H9 (cell line): ENCODE results near the gene PGLYRP2. TPM values are rescaled to one million over a fixed set of nuclear protein-coding genes. Genes with fewer than 3 reads are reported as not detected.

Experiments
- DNase-seq: peaks from one replicate; pipeline ENCODE4 v3.0.0-alpha.2; 2017
- H2AFZ ChIP-seq: one replicate; pipeline ENCODE4 v1.6.1; 2013; ENCODE audit warnings: mild to moderate bottlenecking, low read length, control low read depth, moderate library complexity
- H2AK5ac ChIP-seq: 2 replicates; pipeline ENCODE4 v1.6.1; 2013; ENCODE audit warnings: low read length, control low read depth, mixed read lengths; ENCODE audit not compliant: insufficient read length
- H2BK120ac ChIP-seq: one replicate; pipeline ENCODE4 v1.6.1; 2013; ENCODE audit warnings: low read depth, mild to moderate bottlenecking, low read length, control low read depth, inconsistent platforms; ENCODE audit not compliant: poor library complexity, severe bottlenecking
- H2BK12ac ChIP-seq: 2 replicates; pipeline ENCODE4 v1.6.1; 2013; ENCODE audit warnings: low read length, control low read depth, mixed read lengths, low read depth; ENCODE audit not compliant: insufficient read length
- H2BK15ac ChIP-seq: 2 replicates; pipeline ENCODE4 v1.6.1; 2013; ENCODE audit warnings: low read depth, low read length, control low read depth
- H2BK20ac ChIP-seq: one replicate; pipeline ENCODE4 v1.6.1; 2013; ENCODE audit warnings: low read depth, mild to moderate bottlenecking, low read length, control low read depth, inconsistent platforms; ENCODE audit not compliant: poor library complexity, severe bottlenecking
- H2BK5ac ChIP-seq: 2 replicates; pipeline ENCODE4 v1.6.1; 2013; ENCODE audit warnings: low read length, control low read depth, mixed read lengths; ENCODE audit not compliant: insufficient read length
- H3K14ac ChIP-seq: 2 replicates; pipeline ENCODE4 v1.6.1; 2013; ENCODE audit warnings: low read length, control low read depth; ENCODE audit not compliant: insufficient read depth
- H3K18ac ChIP-seq: 2 replicates; pipeline ENCODE4 v1.6.1; 2013; ENCODE audit warnings: low read depth, mild to moderate bottlenecking, mixed read lengths, low read length, control low read depth; ENCODE audit not compliant: insufficient read length
- H3K23ac ChIP-seq: 2 replicates; pipeline ENCODE4 v1.6.1; 2013; ENCODE audit warnings: low read length, control low read depth, mixed read lengths, low read depth; ENCODE audit not compliant: insufficient read length
- H3K23me2 ChIP-seq: 2 replicates; pipeline ENCODE4 v1.6.1; 2013; ENCODE audit warnings: low read depth, mild to moderate bottlenecking, mixed read lengths, low read length, control low read depth; ENCODE audit not compliant: insufficient read length, poor library complexity, severe bottlenecking
- H3K27ac ChIP-seq: 2 replicates; pipeline ENCODE4 v1.5.1; 2013; ENCODE audit warnings: low read length, control low read depth, mixed read lengths, low read depth; ENCODE audit not compliant: insufficient read length
- H3K27me3 ChIP-seq: 2 replicates; pipeline ENCODE4 v1.6.1; 2013; ENCODE audit warnings: low read length, control low read depth, inconsistent platforms; ENCODE audit not compliant: insufficient read depth
- H3K4ac ChIP-seq: 2 replicates; pipeline ENCODE4 v1.6.1; 2013; ENCODE audit warnings: low read depth, mild to moderate bottlenecking, control low read depth, inconsistent platforms, low read length, moderate library complexity
- H3K4me1 ChIP-seq: 2 replicates; pipeline ENCODE4 v1.6.1; 2013; ENCODE audit warnings: low read length, control low read depth, inconsistent platforms; ENCODE audit not compliant: insufficient read depth
- H3K4me2 ChIP-seq: 2 replicates; pipeline ENCODE4 v1.6.1; 2013; ENCODE audit warnings: low read length, control low read depth, mixed read lengths; ENCODE audit not compliant: insufficient read length, insufficient read depth
- H3K56ac ChIP-seq: 2 replicates; pipeline ENCODE4 v1.6.1; 2013; ENCODE audit warnings: low read depth, mild to moderate bottlenecking, mixed read lengths, low read length, control low read depth; ENCODE audit not compliant: insufficient read length
- H3K79me1 ChIP-seq: 2 replicates; pipeline ENCODE4 v1.6.1; 2013; ENCODE audit warnings: low read depth, mild to moderate bottlenecking, moderate library complexity, low read length, control low read depth, inconsistent platforms; ENCODE audit not compliant: insufficient read depth, poor library complexity, severe bottlenecking
- H3K79me2 ChIP-seq: 2 replicates; pipeline ENCODE4 v1.6.1; 2013; ENCODE audit warnings: low read length, control low read depth, inconsistent platforms; ENCODE audit not compliant: insufficient read depth
- H3K9ac ChIP-seq: 2 replicates; pipeline ENCODE4 v1.6.1; 2013; ENCODE audit warnings: low read length, control low read depth, mixed read lengths; ENCODE audit not compliant: insufficient read length; ENCODE audit errors: extremely low read depth
- H3K9me3 ChIP-seq: one replicate; pipeline ENCODE4 v1.6.1; 2013; ENCODE audit warnings: low read depth, low read length, inconsistent platforms; ENCODE audit not compliant: control insufficient read depth
- H3T11ph ChIP-seq: one replicate; pipeline ENCODE4 v1.6.1; 2013; ENCODE audit warnings: mild to moderate bottlenecking, low read length, control low read depth, inconsistent platforms
- H4K20me1 ChIP-seq: one replicate; pipeline ENCODE4 v1.6.1; 2013; ENCODE audit not compliant: control insufficient read depth, insufficient read length, insufficient read depth
- H4K5ac ChIP-seq: 2 replicates; pipeline ENCODE4 v1.6.1; 2013; ENCODE audit warnings: low read depth, mild to moderate bottlenecking, mixed read lengths, low read length, control low read depth; ENCODE audit not compliant: insufficient read length
- H4K8ac ChIP-seq: replicated peaks from 2 replicates; pipeline ENCODE4 v1.6.1; 2013; ENCODE audit warnings: low read length, control low read depth, mixed read lengths, low read depth; ENCODE audit not compliant: insufficient read length
- H4K91ac ChIP-seq: 2 replicates; pipeline ENCODE4 v1.6.1; 2013; ENCODE audit warnings: low read depth, mild to moderate bottlenecking, moderate library complexity, mixed read lengths, low read length, control low read depth; ENCODE audit not compliant: insufficient read length
- H3K27ac Mint-ChIP-seq, 3 experiments: 2 replicates in 2 of 3; 3 replicates in 1 of 3; pipeline ENCODE4 v1.8.0; 2020 to 2021; ENCODE audit warnings: mixed read lengths in 3 of 3, mild to moderate bottlenecking in 1 of 3, moderate library complexity in 1 of 3
- H3K27me3 Mint-ChIP-seq: 2 replicates; pipeline ENCODE4 v1.8.0; 2021; ENCODE audit warnings: low read depth, mild to moderate bottlenecking, moderate library complexity, mixed read lengths
- H3K36me3 Mint-ChIP-seq, 3 experiments: 2 replicates in 2 of 3; 3 replicates in 1 of 3; pipeline ENCODE4 v1.8.0; 2020 to 2021; ENCODE audit warnings: low read depth in 3 of 3, mixed read lengths in 3 of 3; ENCODE audit not compliant: insufficient read depth in 1 of 3
- H3K4me1 Mint-ChIP-seq, 2 experiments: 2 replicates each; pipeline ENCODE4 v1.8.0; 2020; ENCODE audit warnings: mixed read lengths in 2 of 2
- H3K4me3 Mint-ChIP-seq, 2 experiments: 2 replicates in 1 of 2; 3 replicates in 1 of 2; pipeline ENCODE4 v1.8.0; 2020 to 2021; ENCODE audit warnings: mild to moderate bottlenecking in 2 of 2, mixed read lengths in 2 of 2, moderate library complexity in 1 of 2
- H3K9me3 Mint-ChIP-seq, 2 experiments: 2 replicates in 1 of 2; 3 replicates in 1 of 2; pipeline ENCODE4 v1.8.0; 2020; ENCODE audit warnings: mild to moderate bottlenecking in 2 of 2, mixed read lengths in 2 of 2, moderate library complexity in 1 of 2
- WGBS: extraction: QIAGEN DNeasy Blood & Tissue Kit; methylation state at CpG from one replicate; pipeline ENCODE4 v1.1.7; 2013; ENCODE audit warnings: missing lambda C conversion rate, low lambda C conversion rate, mixed read lengths; ENCODE audit not compliant: insufficient read length; ENCODE audit errors: extremely low coverage; 5-methylcytosine and 5-hydroxymethylcytosine counted together
- total RNA-seq: library from RNA; stranded (reverse); gene quantifications from 2 replicates; pipeline ENCODE4 v1.2.1, GENCODE V29; 2021
- TF ChIP-seq, protein P1 (sequence below): fragments of 200-600 bp; sonication (generic); conservative IDR thresholded peaks from 3 replicates; pipeline ENCODE4 v1.8.0; 2021; ENCODE audit warnings: antibody characterized with exemption, mild to moderate bottlenecking

The PGLYRP2 gene
- total RNA-seq, 1 experiment from 2014 or later = not detected

DNA sequence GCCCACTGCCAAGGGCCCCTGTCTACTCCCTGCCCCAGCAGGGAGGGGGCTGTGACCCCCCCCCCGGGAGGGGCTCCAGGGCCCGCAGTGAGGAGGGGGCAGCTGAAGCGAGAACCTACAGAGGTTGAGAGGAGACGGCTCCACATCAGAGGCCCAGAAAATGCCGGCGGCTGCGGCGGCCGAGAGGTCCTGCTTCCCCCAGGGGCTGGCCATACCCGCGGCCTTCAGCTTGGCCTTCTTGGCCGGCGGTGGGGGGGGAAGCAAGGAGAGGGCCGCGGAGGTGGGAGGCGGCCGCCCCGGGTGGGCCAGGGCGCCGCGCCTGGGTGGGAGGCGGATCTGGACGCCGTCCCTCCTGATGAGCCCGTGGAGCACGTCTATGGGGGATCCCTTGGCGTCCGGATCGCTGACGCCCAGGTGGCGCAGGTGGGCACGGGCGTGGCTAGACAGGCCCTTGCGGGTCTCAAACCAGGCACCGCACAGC lies 51.3 kb downstream of the PGLYRP2 start:
- no peak overlapping the region for H3K14ac ChIP-seq
- no peaks in the 10 kb centered on the region for H3K27me3 ChIP-seq
- Mint-ChIP-seq H3K27me3 (no peaks in the 10 kb centered on the region), H3K9me3 (peaks cover 0 to 3% of the 10 kb centered on the region in 2 experiments; a peak in 3 of 5 replicates), H3K27ac (no peak overlapping the region), H3K36me3 (peaks cover 33 to 40% (median 38%) of the 10 kb centered on the region in 3 experiments), H3K4me3 (peak overlapping the region in 1 of 2 experiments; percentile 32; a peak in 1 of 5 replicates), H3K4me1 (peaks cover 15% of the 10 kb centered on the region in 2 experiments)
- H3K4me1 ChIP-seq = no peaks in the 10 kb centered on the region; the same call in 1 of the 2 replicates
- H3K23me2 ChIP-seq = peaks cover 10% of the 10 kb centered on the region
- no peak overlapping the region for H2BK15ac ChIP-seq
- no CpG with 5 or more reads among the region's 35 CpGs for WGBS
- H2AFZ ChIP-seq = no peak overlapping the region
- no peak overlapping the region for H3K27ac ChIP-seq
- peaks cover 4% of the 10 kb centered on the region; the same call in 1 of the 2 replicates for H3K79me2 ChIP-seq
- no peak overlapping the region for H2AK5ac ChIP-seq
- DNase-seq = no peak
- H3K4me2 ChIP-seq = no peak overlapping the region
- no peak overlapping the region for H2BK12ac ChIP-seq
- TF ChIP-seq, protein P1, sequence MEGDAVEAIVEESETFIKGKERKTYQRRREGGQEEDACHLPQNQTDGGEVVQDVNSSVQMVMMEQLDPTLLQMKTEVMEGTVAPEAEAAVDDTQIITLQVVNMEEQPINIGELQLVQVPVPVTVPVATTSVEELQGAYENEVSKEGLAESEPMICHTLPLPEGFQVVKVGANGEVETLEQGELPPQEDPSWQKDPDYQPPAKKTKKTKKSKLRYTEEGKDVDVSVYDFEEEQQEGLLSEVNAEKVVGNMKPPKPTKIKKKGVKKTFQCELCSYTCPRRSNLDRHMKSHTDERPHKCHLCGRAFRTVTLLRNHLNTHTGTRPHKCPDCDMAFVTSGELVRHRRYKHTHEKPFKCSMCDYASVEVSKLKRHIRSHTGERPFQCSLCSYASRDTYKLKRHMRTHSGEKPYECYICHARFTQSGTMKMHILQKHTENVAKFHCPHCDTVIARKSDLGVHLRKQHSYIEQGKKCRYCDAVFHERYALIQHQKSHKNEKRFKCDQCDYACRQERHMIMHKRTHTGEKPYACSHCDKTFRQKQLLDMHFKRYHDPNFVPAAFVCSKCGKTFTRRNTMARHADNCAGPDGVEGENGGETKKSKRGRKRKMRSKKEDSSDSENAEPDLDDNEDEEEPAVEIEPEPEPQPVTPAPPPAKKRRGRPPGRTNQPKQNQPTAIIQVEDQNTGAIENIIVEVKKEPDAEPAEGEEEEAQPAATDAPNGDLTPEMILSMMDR = no peak
- H3T11ph ChIP-seq = no peak overlapping the region
- no peak overlapping the region for H4K91ac ChIP-seq
- H4K20me1 ChIP-seq = no peaks in the 10 kb centered on the region
- H3K18ac ChIP-seq = no peak overlapping the region
- H3K9ac ChIP-seq = no peak overlapping the region
- H3K4ac ChIP-seq = no peak overlapping the region
- H3K56ac ChIP-seq = no peak overlapping the region
- H2BK120ac ChIP-seq = no peak overlapping the region
- no peaks in the 10 kb centered on the region for H3K9me3 ChIP-seq
- no peak overlapping the region for H4K8ac ChIP-seq
- no peak overlapping the region for H2BK20ac ChIP-seq
- H4K5ac ChIP-seq = no peak overlapping the region
- no peak overlapping the region for H3K23ac ChIP-seq
- H3K79me1 ChIP-seq = peaks cover 6% of the 10 kb centered on the region
- no peak overlapping the region for H2BK5ac ChIP-seq
